GM13977 (cell line): ENCODE measurements around the gene INHBA.

ENCODE experiments used
- DNase-seq: peaks from one replicate; pipeline ENCODE4 v3.0.0; 2012; ENCODE audit warnings: low spot score
- in situ Hi-C: fragments of 300-500 bp; cut with MboI; formaldehyde crosslinking; loops from one replicate; pipeline ENCODE4 v1.12.0; 2022; ENCODE audit warnings: low sequenced_read_pairs, low pct_unique_long_range_greater_than_20kb, mixed read lengths, inconsistent platforms; ENCODE audit not compliant: unreplicated experiment
- TF ChIP-seq, protein P1 (sequence below): IDR thresholded peaks from 2 replicates; pipeline ENCODE4 v1.5.1; 2012; ENCODE audit warnings: mild to moderate bottlenecking, control low read depth; ENCODE audit not compliant: insufficient read depth; ENCODE audit errors: extremely low read depth, missing control alignments

Gene INHBA

DNA sequence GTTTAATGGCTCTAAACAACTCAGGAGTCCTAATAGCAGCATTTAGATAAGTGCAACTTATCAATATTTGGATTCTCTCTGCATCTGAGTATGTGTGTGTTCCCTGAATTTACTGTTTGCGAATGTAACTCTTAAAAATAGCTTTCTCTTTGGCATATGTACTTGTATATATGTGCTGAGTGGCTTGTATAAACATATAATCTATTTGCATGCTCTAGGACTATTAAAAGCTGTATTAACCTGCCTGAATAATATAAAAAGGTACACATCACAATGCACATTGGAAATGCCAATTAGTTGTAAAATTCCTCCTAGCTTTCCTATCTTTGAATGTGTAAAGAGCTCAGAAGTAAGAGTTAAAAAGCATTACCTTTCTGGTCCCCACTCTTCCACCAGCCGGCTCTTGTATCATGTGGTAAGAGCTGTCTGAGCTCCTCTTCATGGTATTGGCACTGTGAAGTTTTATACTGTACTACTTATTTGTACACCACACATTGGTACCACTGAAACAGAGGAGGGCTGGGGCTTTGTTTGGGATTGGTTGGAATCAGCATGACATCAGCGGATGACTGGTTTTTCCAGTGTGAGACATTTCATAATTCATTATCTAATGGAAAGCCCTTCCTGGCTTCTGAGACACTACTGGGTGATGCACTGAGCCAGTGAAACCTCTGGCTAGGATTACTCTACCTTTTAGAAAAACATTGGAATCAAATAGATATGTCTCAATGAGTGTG is at the start of gene INHBA:
Gene INHBA, minus strand, starts transcription at position 456 of the 737 bp plus-strand sequence. CDS start 2,716 bp downstream, outside the sequence.
- TF ChIP-seq, protein P1, sequence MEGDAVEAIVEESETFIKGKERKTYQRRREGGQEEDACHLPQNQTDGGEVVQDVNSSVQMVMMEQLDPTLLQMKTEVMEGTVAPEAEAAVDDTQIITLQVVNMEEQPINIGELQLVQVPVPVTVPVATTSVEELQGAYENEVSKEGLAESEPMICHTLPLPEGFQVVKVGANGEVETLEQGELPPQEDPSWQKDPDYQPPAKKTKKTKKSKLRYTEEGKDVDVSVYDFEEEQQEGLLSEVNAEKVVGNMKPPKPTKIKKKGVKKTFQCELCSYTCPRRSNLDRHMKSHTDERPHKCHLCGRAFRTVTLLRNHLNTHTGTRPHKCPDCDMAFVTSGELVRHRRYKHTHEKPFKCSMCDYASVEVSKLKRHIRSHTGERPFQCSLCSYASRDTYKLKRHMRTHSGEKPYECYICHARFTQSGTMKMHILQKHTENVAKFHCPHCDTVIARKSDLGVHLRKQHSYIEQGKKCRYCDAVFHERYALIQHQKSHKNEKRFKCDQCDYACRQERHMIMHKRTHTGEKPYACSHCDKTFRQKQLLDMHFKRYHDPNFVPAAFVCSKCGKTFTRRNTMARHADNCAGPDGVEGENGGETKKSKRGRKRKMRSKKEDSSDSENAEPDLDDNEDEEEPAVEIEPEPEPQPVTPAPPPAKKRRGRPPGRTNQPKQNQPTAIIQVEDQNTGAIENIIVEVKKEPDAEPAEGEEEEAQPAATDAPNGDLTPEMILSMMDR: no peak
- no peak for DNase-seq
- in situ Hi-C loops: no loop called here

DNA sequence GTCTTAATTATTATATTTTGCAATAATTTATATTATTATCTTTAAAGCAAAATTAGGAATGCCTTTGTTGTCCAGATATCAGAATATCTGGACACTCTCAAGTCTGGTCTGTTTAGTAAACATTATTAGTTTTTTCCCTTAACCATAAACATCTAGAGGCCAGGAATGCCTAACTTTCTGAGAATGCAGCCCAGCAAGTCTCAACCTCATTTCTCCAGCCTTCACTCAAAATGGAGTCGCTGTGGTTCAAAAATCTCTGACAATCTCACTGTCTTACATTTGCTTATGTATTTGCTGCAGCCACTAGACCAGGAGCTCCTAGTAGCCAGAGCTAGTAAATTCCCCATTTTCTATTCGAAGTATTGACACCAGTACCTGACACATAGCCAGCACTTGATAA is 49.7 kb upstream of the INHBA start:
- no peak for DNase-seq
- in situ Hi-C loops: no loop called here
- TF ChIP-seq, protein P1: no peak

DNA sequence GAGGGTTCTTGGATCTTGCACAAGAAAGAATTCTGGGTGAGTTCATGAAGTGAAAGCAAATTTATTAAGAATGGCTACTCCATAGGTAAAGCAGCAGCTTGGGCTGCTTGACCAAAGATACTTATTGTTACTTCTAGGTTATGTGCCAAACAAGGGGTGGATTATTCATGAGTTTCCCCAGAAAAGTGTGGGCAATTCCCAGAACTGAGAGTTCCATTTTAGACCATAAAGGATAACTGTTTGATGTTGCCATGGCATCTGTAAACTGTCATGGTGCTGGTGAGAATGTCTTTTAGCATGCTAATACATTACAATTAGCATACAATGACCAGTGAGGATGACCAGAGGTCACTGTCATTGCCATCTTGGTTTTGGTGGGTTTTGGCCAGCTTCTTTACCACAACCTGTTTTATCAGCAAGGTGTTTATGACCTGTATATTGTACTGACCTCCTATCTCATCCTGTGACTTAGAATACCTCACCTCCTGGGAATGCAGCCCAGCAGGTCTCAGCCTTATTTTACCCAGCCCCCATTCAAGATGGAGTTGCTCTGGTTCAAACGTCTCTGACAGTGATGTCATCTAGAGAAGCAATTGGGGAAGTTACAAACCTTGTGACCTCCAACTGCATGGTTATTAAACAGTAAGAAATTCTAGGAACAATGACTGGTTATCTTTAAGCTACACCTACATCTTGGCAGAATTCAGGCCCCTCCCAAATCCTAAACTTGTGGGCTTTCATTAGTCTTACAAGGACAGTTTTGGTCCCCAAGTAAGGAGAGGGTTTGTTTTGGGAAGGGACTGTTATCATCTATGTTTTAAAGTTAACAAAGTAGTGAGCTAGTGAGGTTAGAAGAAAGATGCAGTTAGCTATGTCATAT is 48.0 kb upstream of the INHBA start:
- in situ Hi-C loops: no loop called here
- TF ChIP-seq, protein P1: no peak
- DNase-seq: no peak

DNA sequence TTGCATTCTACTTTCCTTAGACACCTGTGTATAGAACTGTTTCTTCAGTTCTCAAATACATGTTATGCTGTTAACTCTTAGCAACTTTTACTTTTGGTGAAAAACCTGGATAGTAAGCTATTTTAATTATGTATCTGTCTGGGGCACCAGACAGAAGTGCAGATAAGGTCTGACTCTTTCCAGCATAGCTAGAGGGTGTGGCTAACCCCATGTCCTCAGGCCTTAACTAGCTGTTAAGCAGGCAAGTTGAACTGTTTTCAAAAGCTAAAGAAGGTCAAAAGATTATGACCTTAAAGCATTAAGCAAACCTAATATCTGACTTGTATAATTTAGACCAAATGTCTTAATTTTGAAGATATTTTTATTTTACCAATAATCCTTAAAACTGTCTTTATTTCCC is 45.1 kb upstream of the INHBA start:
- no peak for DNase-seq
- in situ Hi-C loops: no loop called here
- TF ChIP-seq, protein P1: no peak

DNA sequence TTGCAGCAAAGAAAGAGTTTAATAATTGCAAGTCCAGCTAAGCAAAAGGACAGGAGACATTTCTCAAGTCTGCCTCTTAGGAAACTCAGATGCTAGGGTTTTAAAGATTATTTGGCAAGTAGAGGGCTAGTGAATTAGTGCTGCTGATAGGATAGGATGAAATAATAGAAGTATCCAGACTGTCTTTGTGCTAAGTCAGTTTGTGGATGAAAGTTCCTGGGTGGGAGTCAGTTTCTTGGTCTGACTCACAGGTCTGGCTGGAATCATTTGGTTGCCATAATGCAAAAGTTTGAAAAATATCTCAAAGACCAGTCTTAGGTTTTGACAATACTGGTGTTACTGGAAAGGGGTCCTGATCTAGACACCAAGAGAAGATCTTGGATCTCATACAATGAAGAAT is 42.6 kb upstream of the INHBA start:
- no peak for DNase-seq
- TF ChIP-seq, protein P1: no peak
- in situ Hi-C loops: no loop called here

DNA sequence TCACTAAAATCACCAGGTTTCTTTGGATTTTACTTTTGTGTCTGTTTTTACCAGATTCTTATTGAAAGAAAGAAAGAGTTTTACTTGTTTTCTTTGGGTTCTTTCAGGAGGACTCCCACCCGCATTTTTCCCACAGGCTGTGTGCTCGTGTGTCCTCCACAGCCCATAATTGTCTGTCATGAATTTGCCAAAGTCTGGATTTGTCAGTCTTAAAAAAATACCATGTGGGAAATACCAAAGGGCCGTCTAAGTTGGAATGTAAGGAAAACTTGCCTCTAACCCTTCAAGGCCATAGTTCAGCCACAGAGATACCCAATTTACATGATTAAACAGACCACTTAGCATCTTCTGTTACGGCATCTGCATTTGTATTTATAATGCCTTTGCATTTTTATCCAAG is 41.3 kb upstream of the INHBA start:
- in situ Hi-C loops: no loop called here
- no peak for DNase-seq
- TF ChIP-seq, protein P1: no peak
